Epithelial cell of esophagus (primary cell): ENCODE data around the gene MYRIP.

Source experiments
- DNase-seq: peaks from one replicate; pipeline ENCODE4 v3.0.0; 2010; ENCODE audit warnings: low read depth
- H3K4me3 ChIP-seq: 2 replicates; pipeline ENCODE4 v1.5.1; 2011; ENCODE audit warnings: mild to moderate bottlenecking, low read length, control low read depth
- CTCF ChIP-seq: IDR thresholded peaks from 2 replicates; pipeline ENCODE4 v1.5.1; 2011; ENCODE audit warnings: low read depth, mild to moderate bottlenecking, low read length, control low read depth, inconsistent platforms; ENCODE audit not compliant: insufficient read depth; ENCODE audit errors: missing control alignments

Gene MYRIP

GRCh38 chr3:40097131-40098117 lies 288.0 kb downstream of the MYRIP start:
- TF ChIP-seq CTCF: no peak
- DNase-seq: peak; percentile 56
- no peak overlapping the region for H3K4me3 ChIP-seq

GRCh38 chr3:40098261-40098759 lies 288.9 kb downstream of the MYRIP start:
- TF ChIP-seq CTCF: no peak
- DNase-seq: no peak
- H3K4me3 ChIP-seq: no peak overlapping the region

- no peak overlapping the region for H3K4me3 ChIP-seq
- no peak for DNase-seq
- TF ChIP-seq CTCF: no peak
Observed at GRCh38 chr3:40099871-40100270, 290.5 kb downstream of the MYRIP start.

GRCh38 chr3:40102182-40102581 lies 292.8 kb downstream of the MYRIP start:
- peak; percentile 43 for DNase-seq
- TF ChIP-seq CTCF: no peak
- no peak overlapping the region for H3K4me3 ChIP-seq

- peak; percentile 50 for DNase-seq
- no peak overlapping the region for H3K4me3 ChIP-seq
- TF ChIP-seq CTCF: no peak
Observed at GRCh38 chr3:40103829-40104228, 294.4 kb downstream of the MYRIP start.

GRCh38 chr3:40104441-40104840 lies 295.0 kb downstream of the MYRIP start:
- DNase-seq: no peak
- H3K4me3 ChIP-seq: no peak overlapping the region
- no peak for TF ChIP-seq CTCF

GRCh38 chr3:40108643-40109042 lies 299.2 kb downstream of the MYRIP start:
- no peak for TF ChIP-seq CTCF
- peak; percentile 80 for DNase-seq
- H3K4me3 ChIP-seq: no peak overlapping the region
